GM18502 (cell line): ENCODE results near the gene LIN9.

ENCODE experiments used
- ATAC-seq: cut with Tn5 transposase; IDR thresholded peaks from one replicate; pipeline ENCODE4 v1.9.1; 2021; ENCODE audit warnings: mild to moderate bottlenecking; ENCODE audit not compliant: unreplicated experiment, poor library complexity

Gene LIN9

GRCh38 chr1:226185141-226186036, 123.6 kb downstream of the LIN9 start:
- no peak for ATAC-seq

GRCh38 chr1:226181996-226182714, 126.8 kb downstream of the LIN9 start:
- no peak for ATAC-seq
